Keratinocyte (primary cell): Measurements from ENCODE around the gene SOX1. TPM values are rescaled to one million over a fixed set of nuclear protein-coding genes. Genes with fewer than 3 reads are reported as not detected.
A peak's percentile ranks its signal among the peaks of the same experiment; 100 is the strongest.

Experiments used
- DNase-seq: peaks from one replicate; pipeline ENCODE4 v3.0.0-alpha.2; 2011; ENCODE audit warnings: low read depth, missing footprints, low spot score
- FAIRE-seq: peaks from 2 replicates; lab custom pipeline; 2011; peaks lifted over from hg19 to GRCh38; lab: Jason Lieb, UNC
- H2AFZ ChIP-seq: 2 replicates; pipeline ENCODE4 v1.6.0; 2012; ENCODE audit warnings: low read length, control low read depth, inconsistent platforms; ENCODE audit not compliant: control insufficient read depth
- H3K27ac ChIP-seq: 2 replicates; pipeline ENCODE4 v1.5.1; 2011; ENCODE audit warnings: low read length; ENCODE audit not compliant: control insufficient read depth, insufficient read depth
- H3K27me3 ChIP-seq: 3 replicates; pipeline ENCODE4 v1.6.0; 2011; ENCODE audit warnings: low read length; ENCODE audit not compliant: control insufficient read depth, insufficient read depth; ENCODE audit errors: extremely low read depth
- H3K36me3 ChIP-seq, 2 experiments: 2 replicates in 1 of 2; 3 replicates in 1 of 2; pipeline ENCODE4 v1.5.1; 2011; ENCODE audit warnings: low read length in 2 of 2, mild to moderate bottlenecking in 1 of 2; ENCODE audit not compliant: control insufficient read depth in 2 of 2, insufficient read depth in 2 of 2; ENCODE audit errors: extremely low read depth in 1 of 2
- H3K4me1 ChIP-seq: 3 replicates; pipeline ENCODE4 v1.5.1; 2011; ENCODE audit warnings: low read length; ENCODE audit not compliant: control insufficient read depth, insufficient read depth; ENCODE audit errors: extremely low read depth
- H3K4me2 ChIP-seq: 3 replicates; pipeline ENCODE4 v1.6.0; 2011; ENCODE audit warnings: low read depth, low read length; ENCODE audit not compliant: control insufficient read depth, insufficient read depth; ENCODE audit errors: extremely low read depth
- H3K4me3 ChIP-seq, 3 experiments: fragments of 200-600 bp in 1 of 3; sonication (generic) in 1 of 3; 2 replicates in 2 of 3; 3 replicates in 1 of 3; pipeline ENCODE4 v1.5.1; 2011 to 2016; ENCODE audit warnings: low read length in 3 of 3, mild to moderate bottlenecking in 3 of 3, control low read depth in 2 of 3, inconsistent platforms in 1 of 3, low read depth in 1 of 3, mixed read lengths in 1 of 3, mixed run types in 1 of 3, moderate library complexity in 1 of 3; ENCODE audit not compliant: control insufficient read depth in 2 of 3, insufficient read depth in 2 of 3; ENCODE audit errors: extremely low read depth in 1 of 3
- H3K79me2 ChIP-seq: 2 replicates; pipeline ENCODE4 v1.6.0; 2012; ENCODE audit warnings: low read length; ENCODE audit not compliant: control insufficient read depth, insufficient read depth
- H3K9ac ChIP-seq: 3 replicates; pipeline ENCODE4 v1.6.0; 2011; ENCODE audit warnings: low read length; ENCODE audit not compliant: control insufficient read depth, insufficient read depth; ENCODE audit errors: extremely low read depth
- H3K9me1 ChIP-seq: 3 replicates; pipeline ENCODE4 v1.6.0; 2011; ENCODE audit warnings: low read length; ENCODE audit not compliant: control insufficient read depth, insufficient read depth; ENCODE audit errors: extremely low read depth
- H3K9me3 ChIP-seq: 2 replicates; pipeline ENCODE4 v1.5.1; 2012; ENCODE audit warnings: low read depth, low read length; ENCODE audit not compliant: control insufficient read depth
- H4K20me1 ChIP-seq: 3 replicates; pipeline ENCODE4 v1.6.0; 2011; ENCODE audit warnings: low read length; ENCODE audit not compliant: control insufficient read depth, insufficient read depth; ENCODE audit errors: extremely low read depth
- CTCF ChIP-seq, 3 experiments: IDR thresholded peaks in 1 of 3; conservative IDR thresholded peaks in 1 of 3; optimal IDR thresholded peaks in 1 of 3; 2 replicates in 2 of 3; 3 replicates in 1 of 3; pipeline versions ENCODE3 to v1.5.1; 2011; ENCODE audit warnings: low read length in 3 of 3, mild to moderate bottlenecking in 3 of 3, moderate library complexity in 2 of 3, control low read depth in 1 of 3, inconsistent platforms in 1 of 3; ENCODE audit not compliant: insufficient read depth in 2 of 3; ENCODE audit errors: extremely low read depth in 1 of 3
- EZH2 ChIP-seq: IDR thresholded peaks from one replicate; pipeline ENCODE4 v1.6.1; 2012; ENCODE audit warnings: inconsistent platforms, mild to moderate bottlenecking, low read length, moderate library complexity
- dilution Hi-C: fragments of 300-500 bp; cut with MboI; formaldehyde crosslinking; loops from one replicate; pipeline ENCODE4 v1.7.0; 2020; ENCODE audit warnings: low sequenced_read_pairs; ENCODE audit not compliant: extremely low pct_ligation_motif_present
- polyA plus RNA-seq, 5 experiments: library from polyadenylated mRNA; depleted of rRNA in 3 of 5; stranded (reverse) in 3 of 5; stranded (forward) in 1 of 5; unstranded in 1 of 5; fragments of >200 nt; gene quantifications; 1 replicate in 1 of 5; 2 replicates in 3 of 5; 3 replicates in 1 of 5; pipeline versions ENCODE4 v1.2.1 to v1.2.3, GENCODE V29; 2011 to 2012; ENCODE audit warnings: missing spikeins in 2 of 5, low read depth in 1 of 5, low replicate concordance in 1 of 5

The SOX1 gene
- polyA plus RNA-seq, 1 donor (not counting 4 experiments of a cell fraction or from before 2014, with no cell fraction given), result not detected

- DNase-seq, result no peak
- no peaks in the 10 kb centered on the region for H3K9me1 ChIP-seq
Measured at GRCh38 chr13:112062571-112063570, 4.1 kb upstream of the SOX1 start.

GRCh38 chr13:112063807-112064206 is 3.1 kb upstream of the SOX1 start:
- Histone ChIP-seq H4K20me1 (no peaks in the 10 kb centered on the region), H3K79me2 (no peaks in the 10 kb centered on the region), H3K9me3 (no peaks in the 10 kb centered on the region), H2AFZ (no peak overlapping the region), H3K27ac (no peak overlapping the region), H3K4me3 (no peak overlapping the region), H3K4me1 (no peaks in the 10 kb centered on the region), H3K4me2 (no peak overlapping the region), H3K36me3 (no peaks in the 10 kb centered on the region), H3K9ac (no peak overlapping the region), H3K9me1 (no peaks in the 10 kb centered on the region), H3K27me3 (peaks cover 85% of the 10 kb centered on the region)
- dilution Hi-C loops, result no loop called here
- FAIRE-seq (no peak), DNase-seq (no peak)
- TF ChIP-seq EZH2 (no peak), CTCF (optimal IDR thresholded peaks at IDR 0.05 in 1 of 3, IDR thresholded peaks at IDR 0.05 in 1 of 3, conservative IDR thresholded peaks at IDR 0.05 in 1 of 3; ENCODE audit: extremely low read depth in 1 of 3, insufficient read depth in 2 of 3, low read length in 3 of 3) (no peak)

More at GRCh38 chr13:112062571-112063570, 4.1 kb upstream of the SOX1 start:
- H3K36me3 ChIP-seq, result no peaks in the 10 kb centered on the region
- dilution Hi-C loops, result no loop called here
- no peaks in the 10 kb centered on the region for H3K4me1 ChIP-seq
- no peaks in the 10 kb centered on the region for H4K20me1 ChIP-seq
- H3K4me3 ChIP-seq, result no peak overlapping the region
- H3K79me2 ChIP-seq, result no peaks in the 10 kb centered on the region
- TF ChIP-seq CTCF (optimal IDR thresholded peaks at IDR 0.05 in 1 of 3, IDR thresholded peaks at IDR 0.05 in 1 of 3, conservative IDR thresholded peaks at IDR 0.05 in 1 of 3; ENCODE audit: extremely low read depth in 1 of 3, insufficient read depth in 2 of 3, low read length in 3 of 3) (peak in 1 of 3 experiments; percentile 27), EZH2 (no peak)
- no peak for FAIRE-seq
- no peaks in the 10 kb centered on the region for H3K9me3 ChIP-seq
- H3K27ac ChIP-seq, result no peak overlapping the region
- no peak overlapping the region for H3K9ac ChIP-seq
- peaks cover 91% of the 10 kb centered on the region for H3K27me3 ChIP-seq
- H3K4me2 ChIP-seq, result no peak overlapping the region
- H2AFZ ChIP-seq, result no peak overlapping the region
